Measurements from ENCODE around the gene SHC2. TPM values are rescaled to one million over a fixed set of nuclear protein-coding genes. Genes with fewer than 3 reads are reported as not detected.

SHC2 gene
- total and polyA plus RNA-seq, 2 of the 13 experiments (the other 11 are each of a cell fraction or from before 2014, with no cell fraction given) = 9.0 to 18.3 TPM

DNA sequence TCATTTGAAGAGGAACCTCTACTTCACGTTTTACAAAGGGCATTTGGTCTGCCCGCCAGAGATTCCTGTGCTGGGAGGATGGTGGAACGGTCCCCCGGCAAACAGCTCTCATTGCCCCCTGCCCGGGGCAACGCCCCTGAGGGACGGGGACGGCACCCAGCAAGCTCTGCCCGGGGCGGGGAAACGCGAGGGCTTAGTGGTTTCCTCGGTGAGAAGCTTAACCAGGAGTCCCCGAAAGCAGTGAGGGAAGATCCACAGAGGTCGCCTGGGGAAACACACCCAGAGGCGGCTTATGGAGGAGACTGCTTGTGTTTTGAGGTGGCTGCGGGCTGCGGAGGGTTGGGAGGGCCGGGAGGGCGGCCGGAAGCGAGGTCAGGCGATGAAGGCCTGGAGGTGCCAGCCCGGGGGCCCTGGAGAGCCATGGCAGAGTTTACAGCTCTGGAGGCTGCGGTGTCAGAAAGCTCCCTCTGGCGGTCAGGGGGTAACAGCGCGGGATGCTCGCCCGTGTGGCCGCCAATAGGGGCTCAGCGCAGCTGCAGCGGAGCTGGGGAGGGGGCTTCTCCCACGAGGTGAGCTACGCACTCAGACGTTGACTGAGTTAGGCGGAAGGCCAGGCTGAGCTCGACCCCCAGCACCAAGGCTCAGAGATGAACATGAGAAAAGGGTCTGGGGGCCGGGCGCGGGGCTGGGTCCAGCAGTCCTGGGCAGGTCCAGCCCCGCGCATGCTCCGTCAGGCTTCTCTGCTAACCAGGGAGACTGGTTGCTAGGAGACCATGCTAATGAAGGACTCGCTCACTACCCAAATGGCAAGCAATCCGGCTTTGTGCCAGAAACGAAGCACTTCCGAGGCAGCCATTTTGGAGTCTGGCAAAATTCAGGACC lies 45.8 kb upstream of the SHC2 start (continued):
- TF ChIP-seq, protein P1, sequence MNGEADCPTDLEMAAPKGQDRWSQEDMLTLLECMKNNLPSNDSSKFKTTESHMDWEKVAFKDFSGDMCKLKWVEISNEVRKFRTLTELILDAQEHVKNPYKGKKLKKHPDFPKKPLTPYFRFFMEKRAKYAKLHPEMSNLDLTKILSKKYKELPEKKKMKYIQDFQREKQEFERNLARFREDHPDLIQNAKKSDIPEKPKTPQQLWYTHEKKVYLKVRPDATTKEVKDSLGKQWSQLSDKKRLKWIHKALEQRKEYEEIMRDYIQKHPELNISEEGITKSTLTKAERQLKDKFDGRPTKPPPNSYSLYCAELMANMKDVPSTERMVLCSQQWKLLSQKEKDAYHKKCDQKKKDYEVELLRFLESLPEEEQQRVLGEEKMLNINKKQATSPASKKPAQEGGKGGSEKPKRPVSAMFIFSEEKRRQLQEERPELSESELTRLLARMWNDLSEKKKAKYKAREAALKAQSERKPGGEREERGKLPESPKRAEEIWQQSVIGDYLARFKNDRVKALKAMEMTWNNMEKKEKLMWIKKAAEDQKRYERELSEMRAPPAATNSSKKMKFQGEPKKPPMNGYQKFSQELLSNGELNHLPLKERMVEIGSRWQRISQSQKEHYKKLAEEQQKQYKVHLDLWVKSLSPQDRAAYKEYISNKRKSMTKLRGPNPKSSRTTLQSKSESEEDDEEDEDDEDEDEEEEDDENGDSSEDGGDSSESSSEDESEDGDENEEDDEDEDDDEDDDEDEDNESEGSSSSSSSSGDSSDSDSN (CRISPR knock-in tag; IDR thresholded peaks at IDR 0.05) = peak; percentile 77; the same call in 1 of the 2 replicates
- TF ChIP-seq SNAPC2 (CRISPR knock-in tag; IDR thresholded peaks at IDR 0.05) (no peak), ZNF841 (CRISPR knock-in tag; IDR thresholded peaks at IDR 0.05; ENCODE audit: borderline replicate concordance) (no peak), ZNF430 (CRISPR knock-in tag; IDR thresholded peaks at IDR 0.05) (peak; percentile 73; the same call in 1 of the 2 replicates)
- TF ChIP-seq, protein P2, sequence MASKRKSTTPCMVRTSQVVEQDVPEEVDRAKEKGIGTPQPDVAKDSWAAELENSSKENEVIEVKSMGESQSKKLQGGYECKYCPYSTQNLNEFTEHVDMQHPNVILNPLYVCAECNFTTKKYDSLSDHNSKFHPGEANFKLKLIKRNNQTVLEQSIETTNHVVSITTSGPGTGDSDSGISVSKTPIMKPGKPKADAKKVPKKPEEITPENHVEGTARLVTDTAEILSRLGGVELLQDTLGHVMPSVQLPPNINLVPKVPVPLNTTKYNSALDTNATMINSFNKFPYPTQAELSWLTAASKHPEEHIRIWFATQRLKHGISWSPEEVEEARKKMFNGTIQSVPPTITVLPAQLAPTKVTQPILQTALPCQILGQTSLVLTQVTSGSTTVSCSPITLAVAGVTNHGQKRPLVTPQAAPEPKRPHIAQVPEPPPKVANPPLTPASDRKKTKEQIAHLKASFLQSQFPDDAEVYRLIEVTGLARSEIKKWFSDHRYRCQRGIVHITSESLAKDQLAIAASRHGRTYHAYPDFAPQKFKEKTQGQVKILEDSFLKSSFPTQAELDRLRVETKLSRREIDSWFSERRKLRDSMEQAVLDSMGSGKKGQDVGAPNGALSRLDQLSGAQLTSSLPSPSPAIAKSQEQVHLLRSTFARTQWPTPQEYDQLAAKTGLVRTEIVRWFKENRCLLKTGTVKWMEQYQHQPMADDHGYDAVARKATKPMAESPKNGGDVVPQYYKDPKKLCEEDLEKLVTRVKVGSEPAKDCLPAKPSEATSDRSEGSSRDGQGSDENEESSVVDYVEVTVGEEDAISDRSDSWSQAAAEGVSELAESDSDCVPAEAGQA (IDR thresholded peaks at IDR 0.05; ENCODE audit: low read depth) = no peak
- TF ChIP-seq, protein P2 (CRISPR knock-in tag; IDR thresholded peaks at IDR 0.05; ENCODE audit: borderline replicate concordance) = no peak
- TF ChIP-seq, protein P3, sequence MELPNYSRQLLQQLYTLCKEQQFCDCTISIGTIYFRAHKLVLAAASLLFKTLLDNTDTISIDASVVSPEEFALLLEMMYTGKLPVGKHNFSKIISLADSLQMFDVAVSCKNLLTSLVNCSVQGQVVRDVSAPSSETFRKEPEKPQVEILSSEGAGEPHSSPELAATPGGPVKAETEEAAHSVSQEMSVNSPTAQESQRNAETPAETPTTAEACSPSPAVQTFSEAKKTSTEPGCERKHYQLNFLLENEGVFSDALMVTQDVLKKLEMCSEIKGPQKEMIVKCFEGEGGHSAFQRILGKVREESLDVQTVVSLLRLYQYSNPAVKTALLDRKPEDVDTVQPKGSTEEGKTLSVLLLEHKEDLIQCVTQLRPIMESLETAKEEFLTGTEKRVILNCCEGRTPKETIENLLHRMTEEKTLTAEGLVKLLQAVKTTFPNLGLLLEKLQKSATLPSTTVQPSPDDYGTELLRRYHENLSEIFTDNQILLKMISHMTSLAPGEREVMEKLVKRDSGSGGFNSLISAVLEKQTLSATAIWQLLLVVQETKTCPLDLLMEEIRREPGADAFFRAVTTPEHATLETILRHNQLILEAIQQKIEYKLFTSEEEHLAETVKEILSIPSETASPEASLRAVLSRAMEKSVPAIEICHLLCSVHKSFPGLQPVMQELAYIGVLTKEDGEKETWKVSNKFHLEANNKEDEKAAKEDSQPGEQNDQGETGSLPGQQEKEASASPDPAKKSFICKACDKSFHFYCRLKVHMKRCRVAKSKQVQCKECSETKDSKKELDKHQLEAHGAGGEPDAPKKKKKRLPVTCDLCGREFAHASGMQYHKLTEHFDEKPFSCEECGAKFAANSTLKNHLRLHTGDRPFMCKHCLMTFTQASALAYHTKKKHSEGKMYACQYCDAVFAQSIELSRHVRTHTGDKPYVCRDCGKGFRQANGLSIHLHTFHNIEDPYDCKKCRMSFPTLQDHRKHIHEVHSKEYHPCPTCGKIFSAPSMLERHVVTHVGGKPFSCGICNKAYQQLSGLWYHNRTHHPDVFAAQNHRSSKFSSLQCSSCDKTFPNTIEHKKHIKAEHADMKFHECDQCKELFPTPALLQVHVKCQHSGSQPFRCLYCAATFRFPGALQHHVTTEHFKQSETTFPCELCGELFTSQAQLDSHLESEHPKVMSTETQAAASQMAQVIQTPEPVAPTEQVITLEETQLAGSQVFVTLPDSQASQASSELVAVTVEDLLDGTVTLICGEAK (IDR thresholded peaks at IDR 0.05) = no peak
- TF ChIP-seq, protein P3 (CRISPR knock-in tag; IDR thresholded peaks at IDR 0.05) = peak; percentile 67; the same call in 1 of the 2 replicates
- TF ChIP-seq, protein P4, sequence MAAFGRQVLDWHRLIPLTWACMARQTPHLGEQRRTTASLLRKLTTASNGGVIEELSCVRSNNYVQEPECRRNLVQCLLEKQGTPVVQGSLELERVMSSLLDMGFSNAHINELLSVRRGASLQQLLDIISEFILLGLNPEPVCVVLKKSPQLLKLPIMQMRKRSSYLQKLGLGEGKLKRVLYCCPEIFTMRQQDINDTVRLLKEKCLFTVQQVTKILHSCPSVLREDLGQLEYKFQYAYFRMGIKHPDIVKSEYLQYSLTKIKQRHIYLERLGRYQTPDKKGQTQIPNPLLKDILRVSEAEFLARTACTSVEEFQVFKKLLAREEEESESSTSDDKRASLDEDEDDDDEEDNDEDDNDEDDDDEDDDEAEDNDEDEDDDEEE (CRISPR knock-in tag; IDR thresholded peaks at IDR 0.05) = no peak
